Measurements from ENCODE around the gene C10orf62. TPM values are rescaled to one million over a fixed set of nuclear protein-coding genes. Genes with fewer than 3 reads are reported as not detected.

Gene C10orf62
- total and polyA plus RNA-seq, 2 experiments from 2014 or later, result not detected

GRCh38 chr10:97577701-97578100 is 11.8 kb upstream of the C10orf62 start:
- Histone ChIP-seq H3K9me2 (ENCODE audit: insufficient read depth) (no peaks in the 10 kb centered on the region), H2AFZ (no peak overlapping the region), H3K27ac (ENCODE audit: low read depth) (no peak overlapping the region), H3K4me1 (ENCODE audit: insufficient read depth) (no peaks in the 10 kb centered on the region), H4K20me1 (replicated peaks; ENCODE audit: insufficient read depth) (no peaks in the 10 kb centered on the region), H3F3A (replicated peaks; ENCODE audit: low read depth) (no peaks in the 10 kb centered on the region), H3K4me2 (no peak overlapping the region), H3K36me3 (ENCODE audit: insufficient read depth) (no peaks in the 10 kb centered on the region), H3K4me3 (no peak overlapping the region), H3K79me2 (replicated peaks; ENCODE audit: insufficient read depth) (no peaks in the 10 kb centered on the region), H3K27me3 (ENCODE audit: insufficient read depth) (no peaks in the 10 kb centered on the region)
- H3K27ac Mint-ChIP-seq, result no peak overlapping the region
- TF ChIP-seq, protein P1, sequence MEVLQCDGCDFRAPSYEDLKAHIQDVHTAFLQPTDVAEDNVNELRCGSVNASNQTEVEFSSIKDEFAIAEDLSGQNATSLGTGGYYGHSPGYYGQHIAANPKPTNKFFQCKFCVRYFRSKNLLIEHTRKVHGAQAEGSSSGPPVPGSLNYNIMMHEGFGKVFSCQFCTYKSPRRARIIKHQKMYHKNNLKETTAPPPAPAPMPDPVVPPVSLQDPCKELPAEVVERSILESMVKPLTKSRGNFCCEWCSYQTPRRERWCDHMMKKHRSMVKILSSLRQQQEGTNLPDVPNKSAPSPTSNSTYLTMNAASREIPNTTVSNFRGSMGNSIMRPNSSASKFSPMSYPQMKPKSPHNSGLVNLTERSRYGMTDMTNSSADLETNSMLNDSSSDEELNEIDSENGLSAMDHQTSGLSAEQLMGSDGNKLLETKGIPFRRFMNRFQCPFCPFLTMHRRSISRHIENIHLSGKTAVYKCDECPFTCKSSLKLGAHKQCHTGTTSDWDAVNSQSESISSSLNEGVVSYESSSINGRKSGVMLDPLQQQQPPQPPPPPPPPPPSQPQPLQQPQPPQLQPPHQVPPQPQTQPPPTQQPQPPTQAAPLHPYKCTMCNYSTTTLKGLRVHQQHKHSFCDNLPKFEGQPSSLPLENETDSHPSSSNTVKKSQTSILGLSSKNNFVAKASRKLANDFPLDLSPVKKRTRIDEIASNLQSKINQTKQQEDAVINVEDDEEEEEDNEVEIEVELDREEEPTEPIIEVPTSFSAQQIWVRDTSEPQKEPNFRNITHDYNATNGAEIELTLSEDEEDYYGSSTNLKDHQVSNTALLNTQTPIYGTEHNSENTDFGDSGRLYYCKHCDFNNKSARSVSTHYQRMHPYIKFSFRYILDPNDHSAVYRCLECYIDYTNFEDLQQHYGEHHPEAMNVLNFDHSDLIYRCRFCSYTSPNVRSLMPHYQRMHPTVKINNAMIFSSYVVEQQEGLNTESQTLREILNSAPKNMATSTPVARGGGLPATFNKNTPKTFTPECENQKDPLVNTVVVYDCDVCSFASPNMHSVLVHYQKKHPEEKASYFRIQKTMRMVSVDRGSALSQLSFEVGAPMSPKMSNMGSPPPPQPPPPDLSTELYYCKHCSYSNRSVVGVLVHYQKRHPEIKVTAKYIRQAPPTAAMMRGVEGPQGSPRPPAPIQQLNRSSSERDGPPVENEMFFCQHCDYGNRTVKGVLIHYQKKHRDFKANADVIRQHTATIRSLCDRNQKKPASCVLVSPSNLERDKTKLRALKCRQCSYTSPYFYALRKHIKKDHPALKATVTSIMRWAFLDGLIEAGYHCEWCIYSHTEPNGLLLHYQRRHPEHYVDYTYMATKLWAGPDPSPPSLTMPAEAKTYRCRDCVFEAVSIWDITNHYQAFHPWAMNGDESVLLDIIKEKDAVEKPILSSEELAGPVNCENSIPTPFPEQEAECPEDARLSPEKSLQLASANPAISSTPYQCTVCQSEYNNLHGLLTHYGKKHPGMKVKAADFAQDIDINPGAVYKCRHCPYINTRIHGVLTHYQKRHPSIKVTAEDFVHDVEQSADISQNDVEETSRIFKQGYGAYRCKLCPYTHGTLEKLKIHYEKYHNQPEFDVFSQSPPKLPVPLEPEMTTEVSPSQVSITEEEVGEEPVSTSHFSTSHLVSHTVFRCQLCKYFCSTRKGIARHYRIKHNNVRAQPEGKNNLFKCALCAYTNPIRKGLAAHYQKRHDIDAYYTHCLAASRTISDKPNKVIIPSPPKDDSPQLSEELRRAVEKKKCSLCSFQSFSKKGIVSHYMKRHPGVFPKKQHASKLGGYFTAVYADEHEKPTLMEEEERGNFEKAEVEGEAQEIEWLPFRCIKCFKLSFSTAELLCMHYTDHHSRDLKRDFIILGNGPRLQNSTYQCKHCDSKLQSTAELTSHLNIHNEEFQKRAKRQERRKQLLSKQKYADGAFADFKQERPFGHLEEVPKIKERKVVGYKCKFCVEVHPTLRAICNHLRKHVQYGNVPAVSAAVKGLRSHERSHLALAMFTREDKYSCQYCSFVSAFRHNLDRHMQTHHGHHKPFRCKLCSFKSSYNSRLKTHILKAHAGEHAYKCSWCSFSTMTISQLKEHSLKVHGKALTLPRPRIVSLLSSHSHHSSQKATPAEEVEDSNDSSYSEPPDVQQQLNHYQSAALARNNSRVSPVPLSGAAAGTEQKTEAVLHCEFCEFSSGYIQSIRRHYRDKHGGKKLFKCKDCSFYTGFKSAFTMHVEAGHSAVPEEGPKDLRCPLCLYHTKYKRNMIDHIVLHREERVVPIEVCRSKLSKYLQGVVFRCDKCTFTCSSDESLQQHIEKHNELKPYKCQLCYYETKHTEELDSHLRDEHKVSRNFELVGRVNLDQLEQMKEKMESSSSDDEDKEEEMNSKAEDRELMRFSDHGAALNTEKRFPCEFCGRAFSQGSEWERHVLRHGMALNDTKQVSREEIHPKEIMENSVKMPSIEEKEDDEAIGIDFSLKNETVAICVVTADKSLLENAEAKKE (CRISPR knock-in tag; IDR thresholded peaks at IDR 0.05), result no peak
- no peak for TF ChIP-seq ZNF114 (CRISPR knock-in tag; IDR thresholded peaks at IDR 0.05)
- no peak for TF ChIP-seq ZNF331 (CRISPR knock-in tag; IDR thresholded peaks at IDR 0.05; ENCODE audit: low read depth)
- TF ChIP-seq STAT1 (IDR thresholded peaks at IDR 0.05; ENCODE audit: unreplicated experiment), result no peak
- no peaks in the 10 kb centered on the region for H3K36me3 Mint-ChIP-seq (ENCODE audit: low read depth)
- DNase-seq (ENCODE audit: low spot score) (no peak), ATAC-seq (no peak)
- peaks cover 10% of the 10 kb centered on the region; the same call in 2 of the 3 replicates for H3K4me1 Mint-ChIP-seq
- no peak overlapping the region for H3K4me3 Mint-ChIP-seq
- peaks cover 5% of the 10 kb centered on the region for H3K27me3 Mint-ChIP-seq (ENCODE audit: insufficient read depth, low read depth, poor library complexity)
- no peaks in the 10 kb centered on the region for H3K9me3 Mint-ChIP-seq

- H3K9me2 ChIP-seq (ENCODE audit: insufficient read depth), result no peaks in the 10 kb centered on the region
- H3K36me3 ChIP-seq (ENCODE audit: insufficient read depth), result no peaks in the 10 kb centered on the region
- no peak for ATAC-seq
- H3K27me3 ChIP-seq (ENCODE audit: insufficient read depth), result no peaks in the 10 kb centered on the region
- H3F3A ChIP-seq (replicated peaks; ENCODE audit: low read depth), result no peaks in the 10 kb centered on the region
- H3K4me1 Mint-ChIP-seq, result peaks cover 5% of the 10 kb centered on the region; the same call in 2 of the 3 replicates
- H3K4me3 Mint-ChIP-seq, result no peak overlapping the region
- no peaks in the 10 kb centered on the region for H3K9me3 Mint-ChIP-seq
- no peak for DNase-seq (ENCODE audit: low spot score)
- H3K27me3 Mint-ChIP-seq (ENCODE audit: insufficient read depth, low read depth, poor library complexity), result peaks cover 6% of the 10 kb centered on the region
- H3K4me2 ChIP-seq, result no peak overlapping the region
- H2AFZ ChIP-seq, result no peak overlapping the region
- H3K36me3 Mint-ChIP-seq (ENCODE audit: low read depth), result no peaks in the 10 kb centered on the region
- no peaks in the 10 kb centered on the region for H4K20me1 ChIP-seq (replicated peaks; ENCODE audit: insufficient read depth)
- H3K4me1 ChIP-seq (ENCODE audit: insufficient read depth), result no peaks in the 10 kb centered on the region
- no peak overlapping the region for H3K4me3 ChIP-seq
- H3K27ac Mint-ChIP-seq, result no peak overlapping the region
- H3K79me2 ChIP-seq (replicated peaks; ENCODE audit: insufficient read depth), result no peaks in the 10 kb centered on the region
- H3K27ac ChIP-seq (ENCODE audit: low read depth), result no peak overlapping the region
- no peak for TF ChIP-seq POLR2AphosphoS5 (IDR thresholded peaks at IDR 0.05; ENCODE audit: low read depth)
- TF ChIP-seq, protein P1 (CRISPR knock-in tag; IDR thresholded peaks at IDR 0.05), result no peak
- no peak for TF ChIP-seq EZH2phosphoT487 (IDR thresholded peaks at IDR 0.05; ENCODE audit: unreplicated experiment)
Measured at GRCh38 chr10:97578171-97578844, 11.2 kb upstream of the C10orf62 start.
